AG09319 (cell line): ENCODE measurements around the gene BCAS3.

Source experiments
- DNase-seq: peaks from one replicate; pipeline ENCODE4 v3.0.0-alpha.2; 2010; ENCODE audit warnings: low read depth; ENCODE audit errors: extremely low read depth
- TF ChIP-seq, protein P1 (sequence below): IDR thresholded peaks from 2 replicates; pipeline ENCODE4 v1.5.1; 2011; ENCODE audit warnings: low read depth, mild to moderate bottlenecking, inconsistent platforms, low read length, moderate library complexity

The BCAS3 gene

DNA sequence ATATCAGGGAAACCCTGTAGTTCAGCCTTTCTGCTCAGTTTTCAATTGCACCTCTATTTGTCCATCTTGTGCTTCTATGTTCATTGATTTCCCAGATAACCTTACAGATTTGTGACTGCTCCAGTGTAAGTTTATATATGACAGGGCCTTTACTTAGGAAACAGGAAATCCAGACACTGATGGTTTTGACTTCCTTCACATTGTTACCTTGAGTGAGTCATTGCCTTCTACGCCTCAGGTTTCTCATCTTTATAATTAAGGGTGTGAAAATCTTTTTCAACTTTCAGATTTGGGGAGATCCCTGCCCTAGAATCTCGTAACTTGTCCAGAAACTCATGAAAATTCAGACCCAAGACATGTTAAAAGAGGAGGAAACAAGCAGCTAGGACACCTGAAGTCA, 379.6 kb downstream of the BCAS3 start:
- DNase-seq, result no peak
- TF ChIP-seq, protein P1, sequence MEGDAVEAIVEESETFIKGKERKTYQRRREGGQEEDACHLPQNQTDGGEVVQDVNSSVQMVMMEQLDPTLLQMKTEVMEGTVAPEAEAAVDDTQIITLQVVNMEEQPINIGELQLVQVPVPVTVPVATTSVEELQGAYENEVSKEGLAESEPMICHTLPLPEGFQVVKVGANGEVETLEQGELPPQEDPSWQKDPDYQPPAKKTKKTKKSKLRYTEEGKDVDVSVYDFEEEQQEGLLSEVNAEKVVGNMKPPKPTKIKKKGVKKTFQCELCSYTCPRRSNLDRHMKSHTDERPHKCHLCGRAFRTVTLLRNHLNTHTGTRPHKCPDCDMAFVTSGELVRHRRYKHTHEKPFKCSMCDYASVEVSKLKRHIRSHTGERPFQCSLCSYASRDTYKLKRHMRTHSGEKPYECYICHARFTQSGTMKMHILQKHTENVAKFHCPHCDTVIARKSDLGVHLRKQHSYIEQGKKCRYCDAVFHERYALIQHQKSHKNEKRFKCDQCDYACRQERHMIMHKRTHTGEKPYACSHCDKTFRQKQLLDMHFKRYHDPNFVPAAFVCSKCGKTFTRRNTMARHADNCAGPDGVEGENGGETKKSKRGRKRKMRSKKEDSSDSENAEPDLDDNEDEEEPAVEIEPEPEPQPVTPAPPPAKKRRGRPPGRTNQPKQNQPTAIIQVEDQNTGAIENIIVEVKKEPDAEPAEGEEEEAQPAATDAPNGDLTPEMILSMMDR, result no peak

DNA sequence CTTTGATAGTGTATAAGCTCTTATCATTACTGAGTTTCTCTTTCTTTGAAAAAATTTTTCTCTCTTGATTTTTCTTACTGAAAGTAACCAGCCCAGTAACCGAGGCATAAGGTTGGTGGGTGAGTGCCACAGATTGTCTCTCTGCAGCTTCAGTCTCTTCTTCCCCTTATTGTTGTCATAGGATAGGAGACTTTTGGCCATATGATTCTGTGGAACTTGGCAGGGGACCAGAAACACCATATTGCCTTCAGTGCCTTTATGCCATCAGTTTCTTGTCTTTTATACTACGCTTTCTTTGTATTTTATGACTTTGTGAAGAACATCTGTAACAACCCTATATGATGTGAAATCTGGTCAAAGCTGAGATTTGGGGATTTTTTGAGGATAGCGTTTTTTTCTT, 380.4 kb downstream of the BCAS3 start:
- DNase-seq, result no peak
- TF ChIP-seq, protein P1, result no peak

DNA sequence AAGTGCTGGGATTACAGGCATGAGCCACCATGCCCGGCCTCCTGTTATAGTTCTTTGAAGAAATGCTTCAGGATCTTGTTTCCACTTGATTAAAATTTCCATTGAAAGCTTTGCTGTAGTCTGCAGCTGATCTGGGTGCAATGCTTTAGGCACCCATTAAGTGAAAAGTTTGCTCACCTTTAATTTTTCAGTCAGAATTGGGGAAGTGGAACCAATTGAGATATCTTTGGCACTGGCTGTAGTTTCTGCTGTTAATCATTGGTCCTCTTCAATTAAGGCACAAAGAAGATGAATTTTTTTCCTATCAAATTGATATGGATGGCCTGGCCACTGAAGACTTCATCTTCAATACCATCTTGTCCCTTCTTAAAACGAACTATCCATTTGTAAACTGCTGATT, 385.9 kb downstream of the BCAS3 start:
- TF ChIP-seq, protein P1, result no peak
- DNase-seq, result no peak

DNA sequence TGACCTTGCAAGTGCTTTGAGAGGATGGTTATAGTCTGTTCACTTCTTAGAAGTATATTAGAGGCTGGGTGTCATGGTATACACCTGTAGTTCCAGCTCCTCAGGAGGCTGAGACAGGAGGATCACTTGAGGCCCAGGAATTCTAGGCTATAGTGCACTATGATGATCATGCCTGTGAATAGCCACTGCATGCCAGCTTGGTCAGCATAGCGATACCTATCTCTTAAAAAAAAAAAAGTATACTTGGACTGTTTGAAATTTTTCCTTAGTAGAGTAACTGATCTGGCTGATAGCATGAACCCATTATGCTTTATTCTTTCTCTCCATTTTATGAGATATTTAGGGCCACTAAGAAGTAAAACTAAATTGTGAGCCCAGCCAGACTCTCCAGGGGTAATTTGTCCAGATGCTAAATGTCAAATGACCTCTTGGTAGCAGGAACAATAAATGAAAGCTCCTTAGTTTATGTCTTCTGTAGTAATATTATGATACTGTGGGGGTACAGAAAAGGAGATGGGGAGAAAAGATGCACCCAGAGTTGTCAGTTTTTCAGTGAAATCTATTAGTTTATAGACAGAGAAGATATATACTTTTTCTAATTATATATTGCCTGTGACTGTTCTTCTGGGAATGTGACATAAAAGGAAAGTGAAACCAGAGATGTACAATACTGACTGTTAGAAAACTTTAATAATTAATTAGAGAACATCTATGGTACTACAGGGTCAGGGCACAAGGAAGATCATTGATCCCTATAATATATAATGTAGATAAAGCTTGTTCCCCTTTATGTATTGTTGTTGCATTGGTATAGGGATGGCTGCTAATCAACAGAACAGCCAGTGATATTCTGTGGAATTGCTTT, 386.7 kb downstream of the BCAS3 start:
- DNase-seq, result no peak
- TF ChIP-seq, protein P1, result no peak

DNA sequence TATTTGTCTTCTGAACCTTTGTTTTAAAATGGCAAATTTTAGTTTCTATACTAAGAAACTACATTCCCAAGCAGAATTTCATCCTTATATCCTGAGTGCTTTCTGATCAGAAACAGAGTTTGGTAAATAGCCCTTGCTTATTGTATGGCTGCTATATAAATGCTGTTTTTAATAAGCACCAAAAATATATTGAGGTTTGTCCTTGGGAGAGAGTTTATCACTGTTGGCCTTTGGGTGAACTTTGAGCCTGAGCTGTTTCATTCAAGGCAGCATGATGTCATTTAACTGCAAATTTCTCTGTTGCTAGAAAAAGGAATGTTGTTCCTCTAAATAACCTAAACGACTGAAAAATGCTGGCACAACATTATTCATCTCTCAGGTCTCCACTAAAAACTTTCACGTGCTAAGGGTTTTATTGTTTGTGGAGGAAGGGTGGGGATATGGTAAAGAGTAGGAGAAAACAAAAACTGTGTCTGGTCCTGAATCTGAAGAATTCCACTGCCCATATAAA, 387.7 kb downstream of the BCAS3 start:
- TF ChIP-seq, protein P1, result no peak
- peak; percentile 22 for DNase-seq

DNA sequence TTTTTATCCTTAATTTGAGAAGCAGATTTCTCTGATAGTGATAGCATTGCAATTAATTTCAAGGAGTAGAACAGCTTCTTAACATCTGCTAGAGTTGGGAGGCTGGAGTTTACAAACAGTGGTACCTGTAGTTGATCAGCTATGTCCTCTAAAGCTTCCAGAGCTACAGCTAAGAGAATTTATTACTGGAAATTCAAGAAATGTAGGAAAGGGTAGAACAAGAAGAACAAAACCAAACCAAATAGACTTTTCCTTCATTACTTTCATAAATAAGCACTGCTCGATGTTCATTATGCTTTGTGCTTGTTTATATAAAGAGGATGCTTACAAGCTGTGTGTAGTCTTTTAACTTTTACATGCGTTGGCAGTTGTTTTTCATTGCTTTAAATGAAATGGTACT, 388.4 kb downstream of the BCAS3 start:
- TF ChIP-seq, protein P1, result no peak
- DNase-seq, result no peak

DNA sequence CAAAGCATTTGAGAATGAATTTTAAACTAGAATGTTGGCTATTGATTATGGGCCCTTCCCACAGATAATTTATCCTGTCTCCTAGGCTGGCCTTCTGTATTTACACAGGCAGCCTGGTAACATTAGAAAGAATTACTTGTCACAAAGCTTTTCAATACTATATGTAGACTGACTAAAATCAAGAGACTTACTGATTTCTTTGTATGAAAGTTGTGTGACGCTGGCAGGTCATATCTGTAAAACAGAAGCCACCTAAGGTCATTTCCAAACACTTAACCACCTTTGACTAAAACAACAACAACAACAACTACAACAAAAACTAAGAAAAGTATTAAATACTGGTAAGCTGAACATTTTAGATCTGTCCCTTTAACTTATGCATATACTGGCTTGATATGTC, 393.0 kb downstream of the BCAS3 start:
- TF ChIP-seq, protein P1, result no peak
- no peak for DNase-seq
